ENCODE data around the gene RTN3. TPM values are rescaled to one million over a fixed set of nuclear protein-coding genes. Genes with fewer than 3 reads are reported as not detected.
A peak's percentile ranks its signal among the peaks of the same experiment; 100 is the strongest.

RTN3 gene
- total RNA-seq, 1 donor: 70.0 TPM

- peak; percentile 91 for DNase-seq (ENCODE audit: low read depth)
- no peak overlapping the region for H3K4me3 ChIP-seq (ENCODE audit: low read depth, low read length)
- TF ChIP-seq, protein P1, sequence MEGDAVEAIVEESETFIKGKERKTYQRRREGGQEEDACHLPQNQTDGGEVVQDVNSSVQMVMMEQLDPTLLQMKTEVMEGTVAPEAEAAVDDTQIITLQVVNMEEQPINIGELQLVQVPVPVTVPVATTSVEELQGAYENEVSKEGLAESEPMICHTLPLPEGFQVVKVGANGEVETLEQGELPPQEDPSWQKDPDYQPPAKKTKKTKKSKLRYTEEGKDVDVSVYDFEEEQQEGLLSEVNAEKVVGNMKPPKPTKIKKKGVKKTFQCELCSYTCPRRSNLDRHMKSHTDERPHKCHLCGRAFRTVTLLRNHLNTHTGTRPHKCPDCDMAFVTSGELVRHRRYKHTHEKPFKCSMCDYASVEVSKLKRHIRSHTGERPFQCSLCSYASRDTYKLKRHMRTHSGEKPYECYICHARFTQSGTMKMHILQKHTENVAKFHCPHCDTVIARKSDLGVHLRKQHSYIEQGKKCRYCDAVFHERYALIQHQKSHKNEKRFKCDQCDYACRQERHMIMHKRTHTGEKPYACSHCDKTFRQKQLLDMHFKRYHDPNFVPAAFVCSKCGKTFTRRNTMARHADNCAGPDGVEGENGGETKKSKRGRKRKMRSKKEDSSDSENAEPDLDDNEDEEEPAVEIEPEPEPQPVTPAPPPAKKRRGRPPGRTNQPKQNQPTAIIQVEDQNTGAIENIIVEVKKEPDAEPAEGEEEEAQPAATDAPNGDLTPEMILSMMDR (IDR thresholded peaks at IDR 0.05; ENCODE audit: insufficient read depth, low read depth, low read length): peak; percentile 94
These were observed 57.5 kb downstream of the RTN3 start for GRCh38 chr11:63738720-63739360.

DNA sequence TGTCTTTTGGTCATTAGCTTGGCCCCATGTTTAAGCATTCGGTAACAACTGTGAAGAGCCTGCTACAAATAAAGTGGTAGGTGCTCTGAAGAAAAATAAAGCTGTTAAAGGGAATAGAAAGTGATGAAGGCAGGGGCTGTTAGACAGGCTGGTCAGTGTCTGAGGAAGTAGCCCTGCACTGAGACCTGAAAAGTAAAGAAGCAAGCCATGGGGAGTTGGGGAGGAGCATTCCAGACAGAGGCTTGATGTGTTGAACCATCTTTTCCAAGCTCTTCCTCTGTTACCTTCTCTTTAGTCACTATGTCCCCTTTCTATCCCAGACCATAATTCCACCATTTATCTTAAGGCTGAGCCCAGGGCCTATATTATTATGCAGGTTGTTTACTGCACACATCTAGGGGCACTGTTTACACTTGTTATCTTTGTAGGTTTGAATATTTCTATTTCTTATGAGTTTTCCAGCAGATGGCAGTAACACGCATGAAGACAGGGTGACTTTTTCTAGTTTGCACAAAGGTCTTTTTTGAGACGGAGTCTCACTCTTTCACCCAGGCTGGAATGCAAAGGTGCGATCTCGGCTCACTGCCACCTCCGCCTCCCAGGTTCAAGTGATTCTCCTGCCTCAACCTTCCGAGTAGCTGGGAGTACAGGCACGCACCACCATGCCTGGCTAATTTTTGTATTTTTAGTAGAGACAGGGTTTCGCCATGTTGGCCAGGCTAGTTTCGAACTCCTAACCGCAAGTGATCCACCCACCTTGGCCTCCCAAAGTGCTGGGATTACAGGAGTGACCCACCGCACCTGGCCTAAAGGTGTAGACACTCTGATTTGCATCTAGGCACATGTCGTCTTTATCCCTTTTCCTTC, 64.2 kb downstream of the RTN3 start:
- H3K4me3 ChIP-seq (ENCODE audit: low read depth, low read length): no peak overlapping the region
- DNase-seq (ENCODE audit: low read depth): no peak
- TF ChIP-seq, protein P1 (IDR thresholded peaks at IDR 0.05; ENCODE audit: insufficient read depth, low read depth, low read length): peak; percentile 29

- TF ChIP-seq, protein P1 (IDR thresholded peaks at IDR 0.05; ENCODE audit: insufficient read depth, low read depth, low read length): no peak
- DNase-seq (ENCODE audit: low read depth): peak; percentile 94
- H3K4me3 ChIP-seq (ENCODE audit: low read depth, low read length): no peak overlapping the region
These were observed 65.7 kb downstream of the RTN3 start for GRCh38 chr11:63747011-63747410.

DNA sequence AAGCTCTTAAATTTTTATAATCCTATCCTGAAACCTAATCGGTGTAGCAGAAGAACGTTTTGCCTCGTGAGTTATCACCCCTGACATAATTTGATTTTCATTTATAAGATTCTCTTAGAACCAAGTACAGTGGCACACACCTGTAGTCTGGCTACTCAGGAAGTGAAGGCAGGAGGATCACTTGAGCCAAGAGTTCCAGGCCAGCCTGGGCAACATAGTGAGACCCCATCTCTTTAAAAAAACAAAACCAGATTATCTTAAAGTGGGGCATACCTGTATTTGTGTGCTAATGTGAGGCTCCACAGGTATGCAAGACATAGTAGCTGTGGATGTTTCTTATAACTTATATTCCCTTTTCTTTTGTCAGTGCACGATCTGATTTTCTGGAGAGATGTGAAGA, 68.3 kb downstream of the RTN3 start:
- H3K4me3 ChIP-seq (ENCODE audit: low read depth, low read length): no peak overlapping the region
- TF ChIP-seq, protein P1 (IDR thresholded peaks at IDR 0.05; ENCODE audit: insufficient read depth, low read depth, low read length): no peak
- DNase-seq (ENCODE audit: low read depth): no peak

DNA sequence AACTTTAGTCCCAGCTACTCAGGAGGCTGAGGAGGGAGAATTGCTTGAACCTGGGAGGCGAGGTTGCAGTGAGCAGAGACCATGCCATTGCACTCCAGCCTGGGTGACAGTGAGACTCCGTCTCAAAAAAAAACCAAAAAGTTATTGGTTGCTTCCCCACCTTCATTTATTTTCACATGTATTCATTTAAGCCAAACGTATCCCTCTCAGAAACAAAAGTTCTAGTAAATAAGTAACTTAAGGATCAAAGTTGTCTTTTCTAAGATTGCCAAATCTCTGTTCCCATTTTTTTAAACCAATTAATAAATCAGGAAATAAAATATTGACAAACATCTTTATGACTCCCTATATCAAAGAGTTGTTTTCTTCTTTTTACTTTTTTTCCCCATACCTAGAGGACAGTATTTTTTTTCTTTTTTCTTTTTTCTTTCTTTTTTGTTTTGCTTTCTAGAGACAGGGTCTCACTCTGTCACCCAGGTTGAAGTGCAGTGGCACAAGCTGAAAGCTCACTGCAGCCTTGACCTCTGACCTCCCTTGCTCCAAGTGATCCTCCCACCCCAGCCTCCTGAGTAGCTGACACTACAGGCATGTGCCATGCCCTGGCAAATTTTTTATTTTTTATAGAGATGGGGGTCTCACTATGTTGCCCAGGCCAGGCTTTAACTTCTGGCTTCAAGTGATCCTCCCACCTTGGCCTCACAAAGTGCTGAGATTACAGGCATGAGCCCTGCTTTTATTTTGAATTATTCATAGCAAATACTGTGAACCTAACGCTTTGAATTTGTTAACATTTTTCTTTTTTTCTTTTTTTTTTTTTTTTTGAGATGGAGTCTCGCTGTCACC, 75.8 kb downstream of the RTN3 start:
- H3K4me3 ChIP-seq (ENCODE audit: low read depth, low read length): no peak overlapping the region
- TF ChIP-seq, protein P1 (IDR thresholded peaks at IDR 0.05; ENCODE audit: insufficient read depth, low read depth, low read length): no peak
- DNase-seq (ENCODE audit: low read depth): no peak

- no peak overlapping the region for H3K4me3 ChIP-seq (ENCODE audit: low read depth, low read length)
- no peak for DNase-seq (ENCODE audit: low read depth)
- TF ChIP-seq, protein P1 (IDR thresholded peaks at IDR 0.05; ENCODE audit: insufficient read depth, low read depth, low read length): no peak
These were observed 79.3 kb downstream of the RTN3 start for GRCh38 chr11:63760487-63761079.

All from fibroblast of villous mesenchyme (primary cell).